OCI-LY3 (cell line): ENCODE results near the gene ERC1.

ENCODE experiments used
- CTCF ChIP-seq: fragments of 200-600, 300-600 bp; sonication (generic); IDR thresholded peaks from 2 replicates; pipeline ENCODE4 v1.5.1; 2014; ENCODE audit warnings: antibody characterized with exemption, low read length, low read depth
- EZH2phosphoT487 ChIP-seq: fragments of 200-600 bp; shearing (Covaris generic); IDR thresholded peaks from 2 replicates; pipeline ENCODE4 v1.6.1; 2018; ENCODE audit warnings: antibody characterized with exemption, mixed run types, low read depth

- TF ChIP-seq EZH2phosphoT487, result no peak
- TF ChIP-seq CTCF, result no peak
These were observed 347.6 kb downstream of the ERC1 start for GRCh38 chr12:1338483-1339177.
